Stimulated activated naive CD4-positive, alpha-beta T cell (primary cell): ENCODE data around the gene PTPRS.
"Not testable (repeated sequence)": the region's sequence is repeated elsewhere in the genome, so short reads cannot be mapped to it uniquely, and the experiment has no call there.

Source experiments
- DNase-seq, 6 experiments: peaks; one replicate each; lab custom pipeline; 2025; lab: John Stamatoyannopoulos, UW

PTPRS gene

GRCh38 chr19:5340637-5341447 lies at the start of gene PTPRS:
Gene PTPRS, minus strand, starts transcription at chr19:5340812. Its CDS starts 54,672 bp downstream, at chr19:5286140.
- peak in 5 of 6 experiments; percentile 18 to 53 (median 44) for DNase-seq

GRCh38 chr19:5389353-5389752 lies 48.7 kb upstream of the PTPRS start:
- DNase-seq, result no peak

GRCh38 chr19:5387472-5387871 lies 46.9 kb upstream of the PTPRS start:
- no peak for DNase-seq

GRCh38 chr19:5386841-5387240 lies 46.2 kb upstream of the PTPRS start:
- no peak for DNase-seq

- not testable (repeated sequence) for DNase-seq
These were observed 40.6 kb upstream of the PTPRS start for GRCh38 chr19:5381197-5381596.

GRCh38 chr19:5380215-5380919 lies 39.8 kb upstream of the PTPRS start:
- DNase-seq, result no peak

GRCh38 chr19:5376928-5377327 lies 36.3 kb upstream of the PTPRS start:
- DNase-seq, result no peak

- no peak for DNase-seq
These were observed 32.1 kb upstream of the PTPRS start for GRCh38 chr19:5372572-5373200.

GRCh38 chr19:5369962-5370367 lies 29.4 kb upstream of the PTPRS start:
- peak in 3 of 6 experiments; percentile 1 to 6 (median 5) for DNase-seq

GRCh38 chr19:5369304-5369703 lies 28.7 kb upstream of the PTPRS start:
- DNase-seq, result no peak

GRCh38 chr19:5367530-5368133 lies 27.0 kb upstream of the PTPRS start:
- DNase-seq, result no peak

GRCh38 chr19:5365905-5366304 lies 25.3 kb upstream of the PTPRS start:
- DNase-seq, result no peak

GRCh38 chr19:5364674-5365073 lies 24.1 kb upstream of the PTPRS start:
- no peak for DNase-seq

- not testable (repeated sequence) for DNase-seq
These were observed 21.2 kb upstream of the PTPRS start for GRCh38 chr19:5361839-5362238.

- no peak for DNase-seq
These were observed 20.8 kb upstream of the PTPRS start for GRCh38 chr19:5361407-5361806.

- DNase-seq, result no peak
These were observed 19.6 kb upstream of the PTPRS start for GRCh38 chr19:5360003-5360780.

GRCh38 chr19:5358173-5358800 lies 17.7 kb upstream of the PTPRS start:
- no peak for DNase-seq

- DNase-seq, result no peak
These were observed 17.0 kb upstream of the PTPRS start for GRCh38 chr19:5357584-5357983.

- DNase-seq, result no peak
These were observed 16.3 kb upstream of the PTPRS start for GRCh38 chr19:5356918-5357317.

- DNase-seq, result no peak
These were observed 15.8 kb upstream of the PTPRS start for GRCh38 chr19:5356428-5356827.

GRCh38 chr19:5355693-5356092 lies 15.1 kb upstream of the PTPRS start:
- DNase-seq, result no peak
